ENCODE results near the gene EVI5. TPM values are rescaled to one million over a fixed set of nuclear protein-coding genes. Genes with fewer than 3 reads are reported as not detected.
"Not testable (repeated sequence)": the region's sequence is repeated elsewhere in the genome, so short reads cannot be mapped to it uniquely, and the experiment has no call there.

EVI5 gene
- total RNA-seq, 2 donors from 2014 or later = 47.4 to 54.3 TPM

GRCh38 chr1:92755541-92756461 is 29.1 kb downstream of the EVI5 start:
- DNase-seq (ENCODE audit: low spot score) = peak; percentile 91

GRCh38 chr1:92754719-92755050 is 30.2 kb downstream of the EVI5 start:
- intact Hi-C loops (cut with DNase I) = no loop called here
- no peak for DNase-seq (ENCODE audit: low spot score)

More at GRCh38 chr1:92755541-92756461, 29.1 kb downstream of the EVI5 start:
- intact Hi-C loops (cut with DNase I) = no loop called here

GRCh38 chr1:92754000-92754718 is 30.7 kb downstream of the EVI5 start:
- DNase-seq (ENCODE audit: low spot score) = no peak
- intact Hi-C loops (cut with DNase I) = no loop called here

- intact Hi-C loops (cut with DNase I) = no loop called here
- no peak for DNase-seq (ENCODE audit: low spot score)
Measured at GRCh38 chr1:92752719-92753118, 32.2 kb downstream of the EVI5 start.

DNA sequence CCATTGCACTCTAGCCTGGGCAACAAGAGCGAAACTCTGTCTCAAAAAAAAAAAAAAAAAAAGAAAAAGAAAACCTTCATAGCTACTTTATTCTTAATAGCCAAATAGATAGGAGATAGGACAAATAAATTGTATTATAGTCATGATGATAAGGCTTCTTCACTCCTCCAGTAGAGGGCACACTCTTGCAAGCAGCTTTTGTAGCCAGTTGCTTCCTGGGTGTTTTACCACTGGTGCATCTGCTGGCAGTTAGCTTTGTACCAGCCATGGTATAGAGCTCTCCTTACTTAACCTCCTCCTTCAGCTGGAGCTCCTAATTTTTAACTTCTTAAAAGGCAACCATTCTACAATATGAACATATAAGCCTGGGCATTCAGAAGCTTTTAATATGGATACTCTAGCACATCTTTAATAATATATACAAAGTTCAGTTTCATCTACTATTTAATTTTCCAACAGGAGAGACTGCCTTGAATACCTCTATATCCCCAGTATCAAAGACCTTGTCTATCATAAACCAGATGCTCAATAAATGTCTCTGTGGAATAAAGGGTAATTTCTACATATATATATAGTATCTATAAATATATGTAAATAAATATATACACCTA is 35.8 kb downstream of the EVI5 start:
- intact Hi-C loops (cut with DNase I) = no loop called here
- DNase-seq (ENCODE audit: low spot score) = no peak

DNA sequence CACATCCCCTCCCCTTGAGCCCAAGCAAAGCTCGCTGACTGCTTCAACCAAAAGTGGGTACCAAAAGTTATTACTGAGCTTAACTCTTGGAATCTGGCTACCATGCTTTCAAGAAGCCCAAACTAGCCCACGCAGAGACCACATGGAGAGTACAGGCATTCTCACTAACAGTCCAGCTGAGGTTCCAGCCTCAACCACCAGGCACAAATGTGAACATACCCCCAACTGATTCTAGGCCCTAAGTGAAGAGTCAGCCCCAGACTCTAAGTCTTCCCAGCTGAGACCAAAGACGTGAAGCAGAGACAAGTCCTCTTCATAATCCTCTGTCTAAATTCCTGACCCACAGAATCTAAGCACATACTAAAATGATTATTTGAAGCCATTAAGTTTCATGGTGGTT is 36.8 kb downstream of the EVI5 start:
- intact Hi-C loops (cut with DNase I) = no loop called here

GRCh38 chr1:92747735-92748134 is 37.2 kb downstream of the EVI5 start:
- DNase-seq (ENCODE audit: low spot score) = no peak
- intact Hi-C loops (cut with DNase I) = no loop called here

More for the DNA sequence above, 36.8 kb downstream of the EVI5 start:
- no peak for DNase-seq (ENCODE audit: low spot score)

GRCh38 chr1:92746255-92746654 is 38.7 kb downstream of the EVI5 start:
- DNase-seq (ENCODE audit: low spot score); intact Hi-C loops (cut with DNase I): not testable (repeated sequence)

GRCh38 chr1:92743221-92743620 is 41.7 kb downstream of the EVI5 start:
- no peak for DNase-seq (ENCODE audit: low spot score)
- intact Hi-C loops (cut with DNase I) = no loop called here

GRCh38 chr1:92739669-92740524 is 45.0 kb downstream of the EVI5 start:
- no peak for DNase-seq (ENCODE audit: low spot score)
- intact Hi-C loops (cut with DNase I) = no loop called here

GRCh38 chr1:92736395-92736794 is 48.5 kb downstream of the EVI5 start:
- DNase-seq (ENCODE audit: low spot score) = no peak
- intact Hi-C loops (cut with DNase I) = no loop called here

GRCh38 chr1:92730476-92730875 is 54.4 kb downstream of the EVI5 start:
- intact Hi-C loops (cut with DNase I) = no loop called here
- DNase-seq (ENCODE audit: low spot score) = no peak

DNA sequence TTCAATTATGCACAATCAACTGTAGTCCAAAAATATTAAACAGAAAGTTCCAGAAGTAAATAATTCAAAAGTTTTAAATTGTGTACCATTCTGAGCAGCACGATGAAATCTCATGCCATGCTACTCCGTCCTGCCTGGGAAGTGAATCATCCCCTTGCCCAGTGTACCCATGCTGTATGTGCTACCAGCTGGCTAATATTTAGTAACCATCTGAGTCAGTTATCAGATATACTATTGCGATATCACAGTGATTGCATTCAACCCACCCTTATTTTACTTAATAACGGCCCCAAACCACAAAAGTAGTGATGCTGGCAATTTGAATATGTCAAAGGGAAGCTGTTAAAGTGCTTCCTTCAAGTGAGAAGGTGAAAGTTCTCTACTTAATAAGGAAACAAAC is 56.2 kb downstream of the EVI5 start:
- intact Hi-C loops (cut with DNase I) = no loop called here
- no peak for DNase-seq (ENCODE audit: low spot score)

DNA sequence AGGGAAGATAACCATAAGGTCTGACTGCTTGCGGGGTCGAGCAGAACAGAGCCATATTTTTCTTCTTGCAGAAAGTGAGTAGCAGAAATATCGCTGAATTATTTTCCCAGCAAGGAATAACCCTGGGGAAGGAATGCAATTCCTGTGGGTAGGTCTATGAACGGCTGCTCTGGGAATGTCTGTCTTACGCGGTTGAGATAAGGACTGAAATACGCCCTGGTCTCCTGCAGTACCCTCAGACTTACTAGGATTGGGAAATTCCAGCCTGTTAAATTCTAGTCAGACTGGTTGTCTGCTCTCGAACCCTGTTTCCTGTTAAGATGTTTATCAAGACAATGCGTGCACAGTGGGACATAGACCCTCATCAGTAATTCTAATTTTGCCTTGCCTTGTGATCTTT is 61.2 kb downstream of the EVI5 start:
- DNase-seq (ENCODE audit: low spot score) = not testable (repeated sequence)

GRCh38 chr1:92721886-92722285 is 63.0 kb downstream of the EVI5 start:
- intact Hi-C loops (cut with DNase I) = no loop called here

More for the DNA sequence above, 61.2 kb downstream of the EVI5 start:
- intact Hi-C loops (cut with DNase I) = not testable (repeated sequence)

DNA sequence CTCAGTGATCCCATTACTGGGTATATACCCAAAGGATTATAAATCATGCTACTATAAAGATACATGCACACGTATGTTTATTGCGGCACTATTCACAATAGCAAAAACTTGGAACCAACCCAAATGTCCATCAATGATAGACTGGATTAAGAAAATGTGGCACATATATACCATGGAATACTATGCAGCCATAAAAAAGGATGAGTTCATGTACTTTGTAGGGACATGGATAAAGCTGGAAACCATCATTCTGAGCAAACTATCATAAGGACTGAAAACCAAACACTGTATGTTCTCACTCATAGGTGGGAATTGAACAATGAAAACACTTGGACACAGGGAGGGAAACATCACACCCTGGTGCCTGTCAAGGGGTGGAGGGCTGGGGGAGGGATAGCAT is 63.8 kb downstream of the EVI5 start:
- intact Hi-C loops (cut with DNase I); DNase-seq (ENCODE audit: low spot score): not testable (repeated sequence)

More at GRCh38 chr1:92721886-92722285, 63.0 kb downstream of the EVI5 start:
- no peak for DNase-seq (ENCODE audit: low spot score)

DNA sequence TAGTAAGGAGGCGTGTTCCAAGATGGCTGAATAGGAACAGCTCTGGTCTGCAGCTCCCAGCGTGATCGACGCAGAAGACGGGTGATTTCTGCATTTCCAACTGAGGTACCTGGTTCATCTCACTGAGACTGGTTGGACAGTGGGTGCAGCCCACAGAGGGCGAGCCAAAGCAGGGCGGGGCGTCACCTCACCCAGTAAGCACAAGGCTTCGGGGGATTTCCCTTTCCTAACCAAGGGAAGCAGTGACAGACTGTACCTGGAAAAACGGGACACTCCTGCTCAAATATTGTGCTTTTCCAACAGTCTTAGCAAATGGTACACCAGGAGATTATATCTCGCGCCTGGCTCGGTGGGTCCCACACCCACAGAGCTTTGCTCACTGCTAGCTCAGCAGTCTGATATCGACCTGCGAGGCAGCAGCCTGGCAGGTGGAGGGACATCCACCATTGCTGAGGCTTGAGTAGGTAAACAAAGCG is 69.4 kb downstream of the EVI5 start:
- intact Hi-C loops (cut with DNase I); DNase-seq (ENCODE audit: low spot score): not testable (repeated sequence)

DNA sequence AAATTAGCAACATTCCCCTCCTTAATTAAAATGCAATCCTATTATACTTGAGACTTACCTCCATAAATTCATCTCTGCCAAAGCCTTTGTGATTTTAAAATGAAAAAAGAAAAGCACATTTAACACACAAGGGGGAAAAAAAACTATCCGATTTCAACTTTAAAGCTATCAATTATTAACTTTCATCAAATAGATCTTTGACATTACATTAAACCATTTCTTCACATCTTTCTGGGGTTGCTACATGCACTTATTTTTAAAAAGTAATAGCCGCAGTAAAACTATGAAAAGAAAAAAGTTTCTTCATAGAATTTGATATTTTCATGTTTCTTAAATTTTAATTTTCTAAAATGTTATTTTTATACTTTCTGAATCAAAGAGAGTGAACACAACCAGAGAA is 71.0 kb downstream of the EVI5 start:
- no peak for DNase-seq (ENCODE audit: low spot score)
- intact Hi-C loops (cut with DNase I) = no loop called here

Data from posterior vena cava (tissue), 2 donors.